PC-3 (cell line): ENCODE measurements around the gene FYN. TPM values are rescaled to one million over a fixed set of nuclear protein-coding genes. Genes with fewer than 3 reads are reported as not detected.

Experiments
- ATAC-seq: fragments of 200-7000 bp; cut with Tn5 transposase; 2 replicates; pipeline ENCODE4 v1.9.1; 2020; ENCODE audit warnings: mild to moderate bottlenecking, moderate library complexity
- BruUV-seq: library from RNA; stranded (reverse); fragments of 400-500 nt; replicated peaks from 2 replicates; lab custom pipeline; 2021; lab: Mats Ljungman, UMichigan
- CTCF ChIA-PET: fragments of 300-600 bp; sonication (Branson Sonifier 250); formaldehyde crosslinking; loops from one replicate; lab custom pipeline; 2022; ENCODE audit warnings: antibody characterized with exemption; lab: Charles Lee
- POLR2A ChIA-PET: fragments of 300-600 bp; sonication (Branson Sonifier 250); formaldehyde crosslinking; loops from one replicate; lab custom pipeline; 2022; ENCODE audit warnings: antibody characterized with exemption; ENCODE audit not compliant: unreplicated experiment; lab: Charles Lee
- DNase-seq: peaks from one replicate; pipeline ENCODE4 v3.0.0-alpha.2; 2015
- H2AFZ ChIP-seq: fragments of 300-600 bp; sonication (generic); 2 replicates; pipeline ENCODE4 v1.6.0; 2016; ENCODE audit warnings: antibody characterized with exemption, low read length
- H3F3A ChIP-seq: fragments of 300-600 bp; sonication (generic); one replicate; pipeline ENCODE4 v1.6.0; 2017; ENCODE audit warnings: antibody characterized with exemption, low read length, control low read depth, mild to moderate bottlenecking; ENCODE audit not compliant: unreplicated experiment
- H3K27ac ChIP-seq: fragments of 300-600 bp; sonication (generic); 2 replicates; pipeline ENCODE4 v1.5.1; 2016; ENCODE audit warnings: mild to moderate bottlenecking, low read length
- H3K27me3 ChIP-seq: fragments of 300-600 bp; sonication (generic); 2 replicates; pipeline ENCODE4 v1.6.1; 2016; ENCODE audit warnings: low read length, mixed read lengths
- H3K36me3 ChIP-seq: fragments of 300-600 bp; sonication (generic); 2 replicates; pipeline ENCODE4 v1.6.1; 2016; ENCODE audit warnings: low read depth, mixed run types, low read length, mixed read lengths
- H3K4me1 ChIP-seq: fragments of 300-600 bp; sonication (generic); 2 replicates; pipeline ENCODE4 v1.5.1; 2016; ENCODE audit warnings: low read length; ENCODE audit not compliant: insufficient read depth
- H3K4me2 ChIP-seq: fragments of 300-600 bp; sonication (generic); 2 replicates; pipeline ENCODE4 v1.6.0; 2016; ENCODE audit warnings: low read length
- H3K4me3 ChIP-seq: fragments of 300-600 bp; sonication (generic); 2 replicates; pipeline ENCODE4 v1.5.1; 2016; ENCODE audit warnings: mild to moderate bottlenecking, low read length, mixed read lengths
- H3K79me2 ChIP-seq: fragments of 300-600 bp; sonication (generic); 2 replicates; pipeline ENCODE4 v1.6.1; 2017; ENCODE audit warnings: low read length, mixed read lengths
- H3K9ac ChIP-seq: fragments of 300-600 bp; sonication (generic); 2 replicates; pipeline ENCODE4 v1.6.0; 2016; ENCODE audit warnings: mild to moderate bottlenecking, low read length
- H3K9me2 ChIP-seq: fragments of 300-600 bp; sonication (generic); replicated peaks from 2 replicates; pipeline ENCODE4 v1.6.1; 2016; ENCODE audit warnings: mixed run types, low read length, mixed read lengths
- H3K9me3 ChIP-seq: fragments of 300-600 bp; sonication (generic); 2 replicates; pipeline ENCODE4 v1.6.1; 2016; ENCODE audit warnings: low read length, mixed read lengths
- H4K20me1 ChIP-seq: fragments of 300-600 bp; sonication (generic); 2 replicates; pipeline ENCODE4 v1.6.1; 2016; ENCODE audit warnings: low read length, mixed read lengths
- EZH2 ChIP-seq: fragments of 300-600 bp; sonication (generic); IDR thresholded peaks from one replicate; pipeline ENCODE4 v1.6.1; 2017; ENCODE audit warnings: antibody characterized with exemption, mild to moderate bottlenecking, low read length; ENCODE audit not compliant: unreplicated experiment
- EZH2phosphoT487 ChIP-seq: fragments of 300-600 bp; sonication (generic); IDR thresholded peaks from 2 replicates; pipeline ENCODE4 v1.6.1; 2018; ENCODE audit warnings: mild to moderate bottlenecking, antibody characterized with exemption, low read length, borderline replicate concordance
- intact Hi-C: fragments of 100-400 bp; cut with micrococcal nuclease; formaldehyde crosslinking; loops from 2 replicates; pipeline ENCODE4 v1.9.0; 2023
- total RNA-seq: library from RNA; depleted of rRNA; stranded (reverse); fragments of >200 nt; gene quantifications from 2 replicates; pipeline ENCODE4 v1.2.3, GENCODE V29; 2014
- TF ChIP-seq, protein P1 (sequence below): fragments of 300-600 bp; sonication (generic); conservative IDR thresholded peaks from 2 replicates; pipeline ENCODE4 v1.5.1; 2017; ENCODE audit warnings: antibody characterized with exemption, low read depth, mild to moderate bottlenecking, low read length

FYN gene
- total RNA-seq, 1 experiment from 2014 or later, result 27.6 TPM

DNA sequence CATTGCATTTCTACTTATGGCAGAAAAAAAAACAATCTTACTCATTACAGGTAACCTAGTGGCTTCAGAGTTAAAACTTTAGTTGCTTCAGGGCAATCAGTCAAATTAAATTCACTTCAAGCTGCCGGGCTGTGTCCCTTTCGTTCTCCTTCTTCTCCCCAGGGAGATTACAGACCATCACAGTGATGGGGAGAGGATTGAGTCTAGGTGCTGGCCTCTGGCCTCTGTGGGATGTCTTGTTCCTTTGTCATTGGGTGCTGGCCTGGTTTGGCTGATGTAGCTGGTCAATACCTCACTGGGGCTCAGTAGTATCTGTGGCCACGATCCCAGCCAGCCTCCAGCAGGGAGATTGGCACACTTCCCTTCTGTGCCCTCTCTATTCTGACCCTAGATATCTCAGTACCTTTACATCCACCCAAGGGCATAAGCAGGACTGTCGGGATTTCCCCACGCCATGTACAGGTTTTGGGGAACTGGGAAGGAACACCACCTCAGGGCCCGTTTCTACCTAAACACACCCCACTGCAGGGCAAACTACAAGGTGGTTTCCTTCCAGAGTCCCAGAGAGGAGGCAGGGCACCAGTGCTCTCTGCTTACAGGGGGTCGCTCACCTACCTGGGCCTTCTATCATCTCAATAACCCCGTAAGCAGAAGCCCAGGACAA is 15.4 kb downstream of the FYN start:
- H3K79me2 ChIP-seq, result no peaks in the 10 kb centered on the region
- CTCF ChIA-PET, result no interaction called here
- no peak overlapping the region for H3K27ac ChIP-seq
- POLR2A ChIA-PET, result no interaction called here
- intact Hi-C loops, result no loop called here
- no peak for ATAC-seq
- no peaks in the 10 kb centered on the region for H3K9me2 ChIP-seq
- DNase-seq, result no peak
- TF ChIP-seq EZH2phosphoT487, result no peak
- TF ChIP-seq, protein P1, sequence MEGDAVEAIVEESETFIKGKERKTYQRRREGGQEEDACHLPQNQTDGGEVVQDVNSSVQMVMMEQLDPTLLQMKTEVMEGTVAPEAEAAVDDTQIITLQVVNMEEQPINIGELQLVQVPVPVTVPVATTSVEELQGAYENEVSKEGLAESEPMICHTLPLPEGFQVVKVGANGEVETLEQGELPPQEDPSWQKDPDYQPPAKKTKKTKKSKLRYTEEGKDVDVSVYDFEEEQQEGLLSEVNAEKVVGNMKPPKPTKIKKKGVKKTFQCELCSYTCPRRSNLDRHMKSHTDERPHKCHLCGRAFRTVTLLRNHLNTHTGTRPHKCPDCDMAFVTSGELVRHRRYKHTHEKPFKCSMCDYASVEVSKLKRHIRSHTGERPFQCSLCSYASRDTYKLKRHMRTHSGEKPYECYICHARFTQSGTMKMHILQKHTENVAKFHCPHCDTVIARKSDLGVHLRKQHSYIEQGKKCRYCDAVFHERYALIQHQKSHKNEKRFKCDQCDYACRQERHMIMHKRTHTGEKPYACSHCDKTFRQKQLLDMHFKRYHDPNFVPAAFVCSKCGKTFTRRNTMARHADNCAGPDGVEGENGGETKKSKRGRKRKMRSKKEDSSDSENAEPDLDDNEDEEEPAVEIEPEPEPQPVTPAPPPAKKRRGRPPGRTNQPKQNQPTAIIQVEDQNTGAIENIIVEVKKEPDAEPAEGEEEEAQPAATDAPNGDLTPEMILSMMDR, result no peak
- no peak for TF ChIP-seq EZH2
- H3K9me3 ChIP-seq, result no peaks in the 10 kb centered on the region
- H3K4me3 ChIP-seq, result no peak overlapping the region
- BruUV-seq, result no TSS peak
- H4K20me1 ChIP-seq, result no peaks in the 10 kb centered on the region
- H3K4me1 ChIP-seq, result peaks cover 8% of the 10 kb centered on the region; the same call in 1 of the 2 replicates
- H3K4me2 ChIP-seq, result no peak overlapping the region
- no peaks in the 10 kb centered on the region for H3K27me3 ChIP-seq
- no peak overlapping the region for H3K9ac ChIP-seq
- no peaks in the 10 kb centered on the region for H3F3A ChIP-seq
- H3K36me3 ChIP-seq, result no peaks in the 10 kb centered on the region
- no peak overlapping the region for H2AFZ ChIP-seq

DNA sequence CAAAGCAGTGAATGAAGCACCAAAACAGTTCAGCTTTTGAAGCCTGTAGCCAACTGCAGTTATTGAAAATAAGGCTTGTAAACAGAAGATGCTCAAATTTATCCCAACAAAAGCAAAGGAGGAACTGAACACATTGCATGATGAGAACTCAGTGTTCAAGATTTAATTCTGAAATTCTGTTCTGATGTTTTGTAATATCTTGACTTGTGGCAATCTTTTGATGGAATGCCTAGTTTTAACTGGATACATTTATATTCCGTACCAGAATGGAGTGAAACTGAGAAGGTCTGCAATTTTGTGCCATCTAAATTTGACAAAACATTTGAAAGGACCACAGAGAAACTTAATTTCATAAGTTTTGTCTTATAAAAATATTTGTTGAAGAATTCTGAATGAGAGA is 17.5 kb downstream of the FYN start:
- peaks cover 10% of the 10 kb centered on the region; the same call in 1 of the 2 replicates for H3K4me1 ChIP-seq
- H4K20me1 ChIP-seq, result no peaks in the 10 kb centered on the region
- H3K9me3 ChIP-seq, result no peaks in the 10 kb centered on the region
- H3K27me3 ChIP-seq, result no peaks in the 10 kb centered on the region
- POLR2A ChIA-PET, result no interaction called here
- no peak for DNase-seq
- intact Hi-C loops, result no loop called here
- H3K4me3 ChIP-seq, result no peak overlapping the region
- BruUV-seq, result no TSS peak
- H2AFZ ChIP-seq, result no peak overlapping the region
- TF ChIP-seq, protein P1, result no peak
- no peak for TF ChIP-seq EZH2
- no peak for TF ChIP-seq EZH2phosphoT487
- ATAC-seq, result no peak
- H3K79me2 ChIP-seq, result no peaks in the 10 kb centered on the region
- no peak overlapping the region for H3K4me2 ChIP-seq
- H3F3A ChIP-seq, result no peaks in the 10 kb centered on the region
- CTCF ChIA-PET, result no interaction called here
- H3K36me3 ChIP-seq, result no peaks in the 10 kb centered on the region
- no peaks in the 10 kb centered on the region for H3K9me2 ChIP-seq
- H3K27ac ChIP-seq, result no peak overlapping the region
- no peak overlapping the region for H3K9ac ChIP-seq

DNA sequence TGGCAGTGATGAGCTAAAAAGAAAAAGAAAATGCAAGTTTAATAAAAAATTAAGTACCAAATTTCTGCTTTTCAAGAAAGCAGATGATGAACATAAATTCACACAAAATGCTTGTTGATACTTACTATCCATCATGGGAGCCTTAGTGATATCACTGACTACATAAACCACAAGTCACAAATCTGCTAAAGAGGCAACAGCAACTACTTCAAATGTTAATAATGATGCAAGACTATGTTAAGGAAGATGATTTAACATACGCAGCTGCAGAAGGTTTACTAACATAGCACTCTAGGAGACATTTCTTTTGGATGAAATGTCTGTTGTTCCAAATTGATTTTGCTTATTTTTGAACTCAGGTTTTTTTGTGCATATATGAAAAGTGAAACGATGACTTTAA is 18.6 kb downstream of the FYN start:
- H4K20me1 ChIP-seq, result no peaks in the 10 kb centered on the region
- no peak overlapping the region for H3K27ac ChIP-seq
- ChIA-PET POLR2A (no interaction called here), CTCF (no interaction called here)
- intact Hi-C loops, result no loop called here
- BruUV-seq, result no TSS peak
- no peaks in the 10 kb centered on the region for H3K27me3 ChIP-seq
- no peaks in the 10 kb centered on the region for H3K9me3 ChIP-seq
- no peak overlapping the region for H3K4me3 ChIP-seq
- DNase-seq, result no peak
- TF ChIP-seq EZH2phosphoT487 (no peak), EZH2 (no peak)
- TF ChIP-seq, protein P1, result no peak
- H3K4me1 ChIP-seq, result peaks cover 10% of the 10 kb centered on the region; the same call in 1 of the 2 replicates
- no peak overlapping the region for H3K9ac ChIP-seq
- H3K9me2 ChIP-seq, result no peaks in the 10 kb centered on the region
- H3K79me2 ChIP-seq, result no peaks in the 10 kb centered on the region
- no peak for ATAC-seq
- no peak overlapping the region for H3K4me2 ChIP-seq
- H2AFZ ChIP-seq, result no peak overlapping the region
- no peaks in the 10 kb centered on the region for H3F3A ChIP-seq
- no peaks in the 10 kb centered on the region for H3K36me3 ChIP-seq
